SKM-1 treated with dmso at 0.1 percent for 144 hours (cell line): ENCODE measurements around the gene POTEG.
"Not testable (repeated sequence)": the region's sequence is repeated elsewhere in the genome, so short reads cannot be mapped to it uniquely, and the experiment has no call there.

Source experiments
- DNase-seq: peaks from one replicate; lab custom pipeline; 2025; ENCODE audit not compliant: unreplicated experiment; lab: John Stamatoyannopoulos, UW

Gene POTEG

GRCh38 chr14:19374451-19374903, 59.7 kb downstream of the POTEG start:
- DNase-seq: not testable (repeated sequence)

GRCh38 chr14:19372813-19373500, 61.2 kb downstream of the POTEG start:
- not testable (repeated sequence) for DNase-seq

GRCh38 chr14:19371767-19372166, 62.4 kb downstream of the POTEG start:
- DNase-seq: not testable (repeated sequence)

GRCh38 chr14:19362803-19363202, 71.3 kb downstream of the POTEG start:
- not testable (repeated sequence) for DNase-seq

- DNase-seq: not testable (repeated sequence)
Measured at GRCh38 chr14:19362323-19362722, 71.8 kb downstream of the POTEG start.

GRCh38 chr14:19361636-19362253, 72.4 kb downstream of the POTEG start:
- not testable (repeated sequence) for DNase-seq

- not testable (repeated sequence) for DNase-seq
Measured at GRCh38 chr14:19360937-19361635, 73.1 kb downstream of the POTEG start.
